ENCODE measurements around the gene DAP. TPM values are rescaled to one million over a fixed set of nuclear protein-coding genes. Genes with fewer than 3 reads are reported as not detected.

The DAP gene
- total RNA-seq, 3 donors from 2014 or later: 60.8 to 63.8 (median 61.9) TPM

GRCh38 chr5:10743951-10744350 lies 17.1 kb downstream of the DAP start:
- intact Hi-C loops (cut with DNase I; ENCODE audit: low total_unique reads): no loop called here
- Histone ChIP-seq H3K36me3 (no peaks in the 10 kb centered on the region), H3K4me3 (no peak overlapping the region)

GRCh38 chr5:10743526-10743925 lies 17.5 kb downstream of the DAP start:
- Histone ChIP-seq H3K9me3 (no peaks in the 10 kb centered on the region), H3K4me3 (no peak overlapping the region), H3K27me3 (no peaks in the 10 kb centered on the region), H3K27ac (no peak overlapping the region), H3K4me1 (no peaks in the 10 kb centered on the region), H3K36me3 (no peaks in the 10 kb centered on the region)
- intact Hi-C loops (cut with DNase I; ENCODE audit: low total_unique reads): no loop called here
- DNase-seq (ENCODE audit: low spot score in 2 of 2): no peak
- TF ChIP-seq CTCF (IDR thresholded peaks at IDR 0.05) (no peak), POLR2A (IDR thresholded peaks at IDR 0.05) (no peak), POLR2AphosphoS5 (IDR thresholded peaks at IDR 0.05) (no peak)

More at GRCh38 chr5:10743951-10744350, 17.1 kb downstream of the DAP start:
- TF ChIP-seq POLR2AphosphoS5 (IDR thresholded peaks at IDR 0.05): no peak
- TF ChIP-seq POLR2A (IDR thresholded peaks at IDR 0.05): no peak
- TF ChIP-seq CTCF (IDR thresholded peaks at IDR 0.05): no peak
- H3K4me1 ChIP-seq: no peaks in the 10 kb centered on the region
- no peaks in the 10 kb centered on the region for H3K9me3 ChIP-seq
- no peaks in the 10 kb centered on the region for H3K27me3 ChIP-seq
- no peak for DNase-seq (ENCODE audit: low spot score in 2 of 2)
- no peak overlapping the region for H3K27ac ChIP-seq

GRCh38 chr5:10741661-10742060 lies 19.4 kb downstream of the DAP start:
- intact Hi-C loops (cut with DNase I; ENCODE audit: low total_unique reads): no loop called here
- Histone ChIP-seq H3K4me3 (no peak overlapping the region), H3K36me3 (no peaks in the 10 kb centered on the region), H3K27ac (no peak overlapping the region), H3K27me3 (no peaks in the 10 kb centered on the region), H3K9me3 (no peaks in the 10 kb centered on the region), H3K4me1 (no peaks in the 10 kb centered on the region)
- TF ChIP-seq POLR2A (IDR thresholded peaks at IDR 0.05) (no peak), CTCF (IDR thresholded peaks at IDR 0.05) (no peak), POLR2AphosphoS5 (IDR thresholded peaks at IDR 0.05) (no peak)
- no peak for DNase-seq (ENCODE audit: low spot score in 2 of 2)

GRCh38 chr5:10740384-10740783 lies 20.6 kb downstream of the DAP start:
- no peaks in the 10 kb centered on the region for H3K36me3 ChIP-seq
- TF ChIP-seq POLR2A (IDR thresholded peaks at IDR 0.05) (no peak), CTCF (IDR thresholded peaks at IDR 0.05) (no peak), POLR2AphosphoS5 (IDR thresholded peaks at IDR 0.05) (no peak)

GRCh38 chr5:10737880-10738279 lies 23.2 kb downstream of the DAP start:
- Histone ChIP-seq H3K4me1 (no peaks in the 10 kb centered on the region), H3K36me3 (no peaks in the 10 kb centered on the region), H3K9me3 (no peaks in the 10 kb centered on the region), H3K4me3 (no peak overlapping the region), H3K27me3 (no peaks in the 10 kb centered on the region), H3K27ac (no peak overlapping the region)
- DNase-seq (ENCODE audit: low spot score in 2 of 2): no peak
- TF ChIP-seq CTCF (IDR thresholded peaks at IDR 0.05): no peak
- TF ChIP-seq POLR2A (IDR thresholded peaks at IDR 0.05): no peak
- TF ChIP-seq POLR2AphosphoS5 (IDR thresholded peaks at IDR 0.05): no peak
- intact Hi-C loops (cut with DNase I; ENCODE audit: low total_unique reads): no loop called here

More at GRCh38 chr5:10740384-10740783, 20.6 kb downstream of the DAP start:
- Histone ChIP-seq H3K27ac (no peak overlapping the region), H3K4me1 (no peaks in the 10 kb centered on the region), H3K9me3 (no peaks in the 10 kb centered on the region), H3K4me3 (no peak overlapping the region), H3K27me3 (no peaks in the 10 kb centered on the region)
- intact Hi-C loops (cut with DNase I; ENCODE audit: low total_unique reads): no loop called here
- no peak for DNase-seq (ENCODE audit: low spot score in 2 of 2)
